GM12874 (cell line): Measurements from ENCODE around the gene FGD4.

Experiments used
- TF ChIP-seq, protein P1 (sequence below): IDR thresholded peaks from 2 replicates; pipeline ENCODE4 v1.5.1; 2011; ENCODE audit warnings: low read depth, mild to moderate bottlenecking, control low read depth, low read length, moderate library complexity; ENCODE audit not compliant: insufficient read depth

FGD4 gene

DNA sequence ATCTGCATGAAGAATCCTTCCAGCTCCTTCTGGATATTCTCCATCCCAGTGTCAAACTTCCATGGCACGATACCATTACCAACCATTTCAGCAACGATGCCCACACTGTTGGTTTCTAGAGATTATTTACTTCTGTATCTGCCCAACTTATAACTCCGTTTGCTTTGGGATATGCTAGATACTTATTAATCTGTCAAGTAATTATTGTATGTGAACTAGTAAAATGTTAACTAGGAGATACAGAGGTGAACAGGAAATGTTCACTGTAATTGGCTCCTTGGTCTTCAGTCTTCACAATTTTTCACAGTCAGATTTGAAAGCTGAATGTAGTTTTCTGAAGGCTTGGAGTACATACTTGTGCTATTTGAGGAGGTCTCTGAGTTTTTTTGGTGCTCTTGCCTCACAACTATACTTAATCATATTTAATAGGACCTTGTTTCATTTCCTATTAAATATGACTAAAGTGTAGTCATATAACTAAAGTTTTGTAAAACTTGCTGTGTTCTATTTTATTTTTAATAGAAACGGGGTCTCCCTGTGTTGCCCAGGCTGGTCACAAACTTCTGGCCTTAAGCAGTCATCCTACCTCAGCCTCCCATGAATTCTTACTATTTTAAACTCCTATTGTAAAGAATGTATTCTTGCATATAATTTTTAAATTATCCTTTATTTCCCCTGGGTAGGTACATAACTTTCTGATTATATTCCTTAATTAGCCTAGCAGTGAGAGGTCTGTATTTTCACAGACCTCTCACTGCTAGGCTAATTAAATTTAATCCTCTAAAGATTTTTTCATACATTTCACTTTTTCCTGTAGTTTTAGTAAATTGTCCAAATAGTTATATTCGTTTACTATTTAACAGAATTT lies 79.7 kb downstream of the FGD4 start:
- TF ChIP-seq, protein P1, sequence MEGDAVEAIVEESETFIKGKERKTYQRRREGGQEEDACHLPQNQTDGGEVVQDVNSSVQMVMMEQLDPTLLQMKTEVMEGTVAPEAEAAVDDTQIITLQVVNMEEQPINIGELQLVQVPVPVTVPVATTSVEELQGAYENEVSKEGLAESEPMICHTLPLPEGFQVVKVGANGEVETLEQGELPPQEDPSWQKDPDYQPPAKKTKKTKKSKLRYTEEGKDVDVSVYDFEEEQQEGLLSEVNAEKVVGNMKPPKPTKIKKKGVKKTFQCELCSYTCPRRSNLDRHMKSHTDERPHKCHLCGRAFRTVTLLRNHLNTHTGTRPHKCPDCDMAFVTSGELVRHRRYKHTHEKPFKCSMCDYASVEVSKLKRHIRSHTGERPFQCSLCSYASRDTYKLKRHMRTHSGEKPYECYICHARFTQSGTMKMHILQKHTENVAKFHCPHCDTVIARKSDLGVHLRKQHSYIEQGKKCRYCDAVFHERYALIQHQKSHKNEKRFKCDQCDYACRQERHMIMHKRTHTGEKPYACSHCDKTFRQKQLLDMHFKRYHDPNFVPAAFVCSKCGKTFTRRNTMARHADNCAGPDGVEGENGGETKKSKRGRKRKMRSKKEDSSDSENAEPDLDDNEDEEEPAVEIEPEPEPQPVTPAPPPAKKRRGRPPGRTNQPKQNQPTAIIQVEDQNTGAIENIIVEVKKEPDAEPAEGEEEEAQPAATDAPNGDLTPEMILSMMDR: no peak

DNA sequence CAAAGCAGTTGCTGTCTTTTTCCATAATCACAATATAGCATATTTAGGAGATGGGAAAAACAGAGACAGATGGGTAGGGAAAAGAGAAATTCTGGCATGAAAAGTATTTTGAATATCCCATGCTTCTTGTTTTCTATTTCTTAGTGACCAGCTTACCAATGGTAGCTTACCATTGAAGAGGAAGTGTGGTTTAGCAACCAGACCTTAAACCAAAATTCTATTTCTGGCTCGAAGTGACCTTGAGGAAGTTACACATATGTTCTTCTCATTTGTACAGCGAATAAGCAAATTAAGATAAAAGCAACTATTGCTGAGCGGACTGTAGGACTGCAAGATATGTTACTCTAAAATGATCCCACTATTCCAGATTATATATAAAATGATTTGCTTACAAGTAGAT lies 82.9 kb downstream of the FGD4 start:
- TF ChIP-seq, protein P1: no peak

DNA sequence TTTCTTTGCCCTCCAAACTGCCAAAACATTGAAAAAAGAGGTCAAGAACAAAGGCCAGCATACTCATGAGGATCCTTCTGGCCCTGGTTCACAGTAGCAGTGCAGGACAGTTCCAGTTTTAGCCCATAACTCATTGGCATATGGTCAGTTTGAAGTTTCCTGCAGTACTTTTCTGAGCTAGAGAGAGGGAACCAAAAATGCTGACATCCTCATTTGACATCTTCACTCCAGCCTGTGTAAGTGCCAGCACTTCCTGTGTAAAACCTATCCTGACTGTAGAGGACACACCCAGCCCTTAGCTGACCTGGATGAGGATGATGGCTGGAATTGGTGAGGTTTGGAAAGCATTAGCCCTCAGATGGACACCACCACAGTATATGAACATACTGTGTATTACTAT lies 84.1 kb downstream of the FGD4 start:
- TF ChIP-seq, protein P1: no peak

DNA sequence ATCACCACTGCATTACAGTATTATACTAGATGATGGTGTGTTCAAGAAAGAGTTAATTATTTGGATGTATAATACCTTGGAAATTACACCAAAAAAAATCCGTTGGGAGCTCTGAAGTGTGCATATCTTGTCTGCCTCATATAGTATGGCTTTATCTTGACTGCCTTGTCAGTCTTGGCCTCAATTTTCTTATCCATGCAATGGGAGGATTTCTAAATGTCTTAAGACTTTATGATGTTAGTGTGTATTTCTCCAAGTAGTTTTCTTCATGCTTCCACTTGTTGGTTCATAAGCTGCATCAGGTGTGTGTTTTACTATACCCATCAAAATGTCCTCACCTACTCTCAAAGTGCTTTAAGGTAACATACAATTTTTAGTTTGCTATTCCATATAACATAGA lies 84.6 kb downstream of the FGD4 start:
- TF ChIP-seq, protein P1: no peak

DNA sequence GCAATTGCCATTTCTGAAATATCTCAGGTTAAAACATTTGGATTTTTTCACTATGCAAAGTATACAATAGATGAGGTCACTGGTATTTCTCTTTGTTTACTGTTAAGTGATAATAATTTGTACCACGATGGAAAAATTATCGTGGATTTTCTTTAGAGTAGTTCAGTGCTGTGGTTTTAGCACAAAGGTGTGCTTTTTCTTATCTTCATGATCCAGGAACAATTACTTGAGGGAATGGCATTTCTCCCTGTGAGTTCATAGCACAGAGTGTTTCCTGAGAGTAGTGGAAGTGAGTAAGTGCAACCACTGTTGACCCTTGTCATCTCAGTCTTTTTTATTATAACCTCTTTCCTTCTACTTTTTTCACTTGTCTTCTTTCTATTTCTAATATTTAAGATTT lies 86.8 kb downstream of the FGD4 start:
- TF ChIP-seq, protein P1: no peak

DNA sequence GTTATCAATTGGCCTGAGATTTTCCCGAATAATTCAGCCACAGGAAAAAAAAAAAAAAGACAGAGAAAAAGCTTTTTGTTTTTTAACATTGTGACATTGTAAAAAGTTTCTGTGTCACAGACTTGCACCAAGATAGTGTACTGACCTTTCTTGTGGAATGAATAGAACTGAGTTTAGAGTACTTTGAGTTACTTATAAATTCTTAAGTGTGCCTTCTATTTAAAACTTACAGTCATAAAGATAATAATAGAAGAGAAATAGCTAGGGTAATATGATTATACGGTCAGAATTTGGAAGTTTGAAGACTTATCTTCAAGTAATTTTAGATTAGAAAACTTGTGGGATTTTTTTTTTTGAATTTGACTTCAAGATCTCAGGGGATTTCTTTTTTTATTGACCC lies 88.8 kb downstream of the FGD4 start:
- TF ChIP-seq, protein P1: no peak

DNA sequence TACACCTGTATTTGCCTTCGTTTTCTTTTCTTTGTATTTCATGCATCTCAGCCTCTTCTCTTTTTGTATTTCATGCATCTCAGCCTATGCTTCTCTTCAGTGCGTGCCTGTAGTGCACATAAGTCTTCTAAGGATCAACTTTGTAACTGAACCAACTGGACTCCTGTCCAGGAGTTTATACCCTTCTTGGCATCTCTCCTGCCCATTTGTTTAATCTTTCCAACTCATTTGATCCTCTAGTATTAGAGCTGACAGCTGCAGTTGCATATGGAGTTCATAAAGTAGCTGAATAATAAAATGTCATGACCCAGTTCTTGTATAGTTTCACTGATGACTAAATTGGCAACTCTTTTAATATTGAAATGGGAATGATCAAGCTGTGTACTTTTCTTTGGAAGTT lies 89.7 kb downstream of the FGD4 start:
- TF ChIP-seq, protein P1: no peak
